ENCODE results near the gene KRT75.

GRCh38 chr12:52469853-52470252, 35.7 kb upstream of the KRT75 start:
- TF ChIP-seq, protein P1, sequence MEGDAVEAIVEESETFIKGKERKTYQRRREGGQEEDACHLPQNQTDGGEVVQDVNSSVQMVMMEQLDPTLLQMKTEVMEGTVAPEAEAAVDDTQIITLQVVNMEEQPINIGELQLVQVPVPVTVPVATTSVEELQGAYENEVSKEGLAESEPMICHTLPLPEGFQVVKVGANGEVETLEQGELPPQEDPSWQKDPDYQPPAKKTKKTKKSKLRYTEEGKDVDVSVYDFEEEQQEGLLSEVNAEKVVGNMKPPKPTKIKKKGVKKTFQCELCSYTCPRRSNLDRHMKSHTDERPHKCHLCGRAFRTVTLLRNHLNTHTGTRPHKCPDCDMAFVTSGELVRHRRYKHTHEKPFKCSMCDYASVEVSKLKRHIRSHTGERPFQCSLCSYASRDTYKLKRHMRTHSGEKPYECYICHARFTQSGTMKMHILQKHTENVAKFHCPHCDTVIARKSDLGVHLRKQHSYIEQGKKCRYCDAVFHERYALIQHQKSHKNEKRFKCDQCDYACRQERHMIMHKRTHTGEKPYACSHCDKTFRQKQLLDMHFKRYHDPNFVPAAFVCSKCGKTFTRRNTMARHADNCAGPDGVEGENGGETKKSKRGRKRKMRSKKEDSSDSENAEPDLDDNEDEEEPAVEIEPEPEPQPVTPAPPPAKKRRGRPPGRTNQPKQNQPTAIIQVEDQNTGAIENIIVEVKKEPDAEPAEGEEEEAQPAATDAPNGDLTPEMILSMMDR (IDR thresholded peaks at IDR 0.05; ENCODE audit: borderline replicate concordance, extremely low read depth, low read length, poor library complexity, severe bottlenecking), result no peak
- TF ChIP-seq EZH2 (IDR thresholded peaks at IDR 0.05; ENCODE audit: borderline replicate concordance, low read depth, low read length, severe bottlenecking), result no peak
